GM23338 (cell line): ENCODE results near the gene CMPK2. TPM values are rescaled to one million over a fixed set of nuclear protein-coding genes. Genes with fewer than 3 reads are reported as not detected.

Experiments used
- CREB1 ChIP-seq: fragments of 250-450 bp; sonication (Bioruptor Pico); IDR thresholded peaks from 2 replicates; pipeline ENCODE4 v1.5.0; 2020; ENCODE audit warnings: low read depth, mild to moderate bottlenecking, moderate library complexity
- CTCF ChIP-seq, 2 experiments: fragments of 200-600 bp in 1 of 2; sonication (generic) in 1 of 2; conservative IDR thresholded peaks; 2 replicates each; pipeline versions ENCODE4 v1.5.1 to v1.6.1; 2016 to 2017; ENCODE audit warnings: antibody characterized with exemption in 2 of 2, low read depth in 2 of 2, mild to moderate bottlenecking in 2 of 2, moderate library complexity in 1 of 2
- EZH2 ChIP-seq: fragments of 200-600 bp; sonication (generic); IDR thresholded peaks from one replicate; pipeline ENCODE4 v1.8.0; 2017; ENCODE audit warnings: antibody characterized with exemption, mild to moderate bottlenecking, low read depth; ENCODE audit not compliant: unreplicated experiment
- EZH2phosphoT487 ChIP-seq: fragments of 200-600 bp; sonication (generic); IDR thresholded peaks from one replicate; pipeline ENCODE4 v1.8.1; 2018; ENCODE audit warnings: antibody characterized with exemption; ENCODE audit not compliant: unreplicated experiment
- JUNB ChIP-seq: IDR thresholded peaks from one replicate; pipeline ENCODE4 v1.6.1; 2016; ENCODE audit warnings: antibody characterized with exemption; ENCODE audit not compliant: unreplicated experiment
- NANOG ChIP-seq: IDR thresholded peaks from 2 replicates; pipeline ENCODE4 v1.6.1; 2016; ENCODE audit warnings: antibody characterized with exemption, borderline replicate concordance
- STAT1 ChIP-seq: IDR thresholded peaks from one replicate; pipeline ENCODE4 v1.6.1; 2016; ENCODE audit warnings: antibody characterized with exemption; ENCODE audit not compliant: unreplicated experiment
- ZNF114 ChIP-seq: fragments of 250-450 bp; sonication (Bioruptor Pico); IDR thresholded peaks from 2 replicates; pipeline ENCODE4 v1.5.0; 2020; ENCODE audit warnings: mild to moderate bottlenecking, moderate library complexity
- ZNF331 ChIP-seq: fragments of 250-450 bp; sonication (Bioruptor Pico); IDR thresholded peaks from 2 replicates; pipeline ENCODE4 v1.5.0; 2020; ENCODE audit warnings: low read depth, mild to moderate bottlenecking, moderate library complexity
- ZNF462 ChIP-seq: fragments of 250-450 bp; sonication (Bioruptor Pico); IDR thresholded peaks from 2 replicates; pipeline ENCODE4 v1.5.0; 2020; ENCODE audit warnings: mild to moderate bottlenecking, moderate library complexity
- polyA plus RNA-seq: library from polyadenylated mRNA; unstranded; fragments of >200 nt; fragmentation: Nextera tagmentation; extraction: Ambion mirVana; gene quantifications from 2 replicates; pipeline ENCODE4 v1.2.1, GENCODE V29; 2016
- total RNA-seq: library from RNA; depleted of rRNA; stranded (reverse); fragments of >200 nt; shearing (Covaris generic); gene quantifications from 2 replicates; pipeline ENCODE4 v1.2.3, GENCODE V29; 2014

CMPK2 gene
- total and polyA plus RNA-seq, 2 experiments from 2014 or later = 0.13 to 0.56 TPM

GRCh38 chr2:6877402-6878304 is 11.9 kb upstream of the CMPK2 start, which contains the start of gene RSAD2 (continued):
- TF ChIP-seq ZNF462 = no peak
- TF ChIP-seq NANOG = no peak
- TF ChIP-seq ZNF114 = no peak
- TF ChIP-seq CTCF (conservative IDR thresholded peaks at IDR 0.05; ENCODE audit: low read depth in 2 of 2) = no peak
- TF ChIP-seq CREB1 (CRISPR knock-in tag) = no peak
- no peak for TF ChIP-seq EZH2phosphoT487
- TF ChIP-seq EZH2 = no peak
- TF ChIP-seq JUNB = no peak
- TF ChIP-seq STAT1 = no peak
- no peak for TF ChIP-seq ZNF331 (CRISPR knock-in tag)
